ENCODE measurements around the gene DGKB. TPM values are rescaled to one million over a fixed set of nuclear protein-coding genes. Genes with fewer than 3 reads are reported as not detected.

Gene DGKB
- total RNA-seq, 2 donors from 2014 or later: 0.52 TPM; not detected in 1

DNA sequence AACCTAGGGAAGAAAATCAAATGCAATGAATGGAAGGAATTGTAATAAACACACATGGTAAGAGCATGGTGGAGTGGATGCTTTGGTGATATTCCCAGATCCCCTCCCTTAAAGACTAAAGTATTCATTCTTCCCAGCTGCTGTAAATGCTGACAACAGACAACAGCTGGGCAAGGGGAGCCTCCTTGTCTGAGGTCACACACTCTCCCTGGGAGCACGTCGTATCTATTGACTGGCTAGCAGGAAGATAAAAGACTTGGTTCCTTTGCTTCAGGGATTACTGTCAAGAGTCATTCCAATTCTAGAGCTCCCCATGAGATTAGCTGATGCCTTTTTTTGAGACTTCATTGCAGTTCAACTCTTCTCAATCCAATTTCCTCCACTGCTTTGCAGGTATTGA, 469.6 kb downstream of the DGKB start:
- Histone ChIP-seq H3K4me1 (no peaks in the 10 kb centered on the region), H3K36me3 (replicated peaks in 1 of 2; ENCODE audit: insufficient read depth in 1 of 2, low read depth in 2 of 2) (no peaks in the 10 kb centered on the region), H3K27me3 (no peaks in the 10 kb centered on the region), H3K4me3 (no peak overlapping the region), H3K9me3 (no peaks in the 10 kb centered on the region), H3K27ac (no peak overlapping the region)
- DNase-seq (no peak), ATAC-seq (no peak)
- WGBS, 2 donors: 66 to 81% methylated on average over 2 of the region's 2 CpGs
- intact Hi-C loops (cut with DNase I): no loop called here
- TF ChIP-seq CTCF (IDR thresholded peaks at IDR 0.05): no peak
- TF ChIP-seq POLR2A (IDR thresholded peaks at IDR 0.05): no peak

GRCh38 chr7:14430926-14431325, 471.6 kb downstream of the DGKB start:
- DNase-seq: no peak

DNA sequence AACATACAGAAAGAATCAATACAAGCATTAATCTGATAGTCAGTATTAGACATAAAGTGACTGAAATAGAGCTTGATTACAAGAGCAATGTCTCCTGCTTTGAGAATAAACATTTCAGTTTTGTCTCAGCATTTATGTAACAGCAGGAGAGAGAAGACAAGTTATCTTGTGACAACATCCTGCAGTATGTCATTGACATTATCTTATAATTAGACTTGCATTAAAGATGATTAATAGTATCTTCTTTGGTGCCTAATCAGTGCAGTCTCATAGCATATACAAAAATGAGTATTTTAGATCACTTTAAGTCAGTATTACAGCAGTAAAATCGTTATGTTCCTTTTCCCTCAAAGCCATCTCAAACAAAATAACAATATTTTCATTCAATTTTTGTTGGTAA, 477.0 kb downstream of the DGKB start:
- TF ChIP-seq CTCF (IDR thresholded peaks at IDR 0.05): no peak
- DNase-seq: no peak

More at GRCh38 chr7:14430926-14431325, 471.6 kb downstream of the DGKB start:
- Histone ChIP-seq H3K4me1 (no peaks in the 10 kb centered on the region), H3K27me3 (no peaks in the 10 kb centered on the region), H3K36me3 (replicated peaks in 1 of 2; ENCODE audit: insufficient read depth in 1 of 2, low read depth in 2 of 2) (no peaks in the 10 kb centered on the region), H3K4me3 (no peak overlapping the region), H3K9me3 (no peaks in the 10 kb centered on the region), H3K27ac (no peak overlapping the region)
- intact Hi-C loops (cut with DNase I): no loop called here
- WGBS, 2 donors: 84% methylated on average over 3 of the region's 3 CpGs
- TF ChIP-seq POLR2A (IDR thresholded peaks at IDR 0.05) (no peak), CTCF (IDR thresholded peaks at IDR 0.05) (no peak)
- no peak for ATAC-seq

GRCh38 chr7:14424675-14425074, 477.9 kb downstream of the DGKB start:
- intact Hi-C loops (cut with DNase I): no loop called here
- TF ChIP-seq POLR2A (IDR thresholded peaks at IDR 0.05) (no peak), CTCF (IDR thresholded peaks at IDR 0.05) (no peak)
- no peak for ATAC-seq
- Histone ChIP-seq H3K36me3 (replicated peaks in 1 of 2; ENCODE audit: insufficient read depth in 1 of 2, low read depth in 2 of 2) (no peaks in the 10 kb centered on the region), H3K27me3 (no peaks in the 10 kb centered on the region), H3K9me3 (no peaks in the 10 kb centered on the region), H3K27ac (no peak overlapping the region), H3K4me3 (no peak overlapping the region), H3K4me1 (no peaks in the 10 kb centered on the region)
- no peak for DNase-seq
- 91 to 100% methylated on average over 1 of the region's 1 CpG for WGBS, 2 donors

More for the DNA sequence above, 477.0 kb downstream of the DGKB start:
- Histone ChIP-seq H3K4me3 (no peak overlapping the region), H3K27ac (no peak overlapping the region), H3K27me3 (no peaks in the 10 kb centered on the region), H3K9me3 (no peaks in the 10 kb centered on the region), H3K4me1 (no peaks in the 10 kb centered on the region), H3K36me3 (replicated peaks in 1 of 2; ENCODE audit: insufficient read depth in 1 of 2, low read depth in 2 of 2) (no peaks in the 10 kb centered on the region)
- no peak for ATAC-seq
- intact Hi-C loops (cut with DNase I): no loop called here
- WGBS, 2 donors: 43 to 46% methylated on average over 1 of the region's 1 CpG

GRCh38 chr7:14420768-14421167, 481.8 kb downstream of the DGKB start:
- no peaks in the 10 kb centered on the region for H3K27me3 ChIP-seq
- DNase-seq (peak in 1 of 4 donors; percentile 9), ATAC-seq (no peak)
- TF ChIP-seq POLR2A (IDR thresholded peaks at IDR 0.05) (no peak), CTCF (IDR thresholded peaks at IDR 0.05) (no peak)
- H3K4me1 ChIP-seq: no peaks in the 10 kb centered on the region
- intact Hi-C loops (cut with DNase I): no loop called here
- no peaks in the 10 kb centered on the region for H3K9me3 ChIP-seq
- WGBS, 2 donors: 67 to 72% methylated on average over 5 of the region's 5 CpGs
- no peak overlapping the region for H3K27ac ChIP-seq
- H3K4me3 ChIP-seq: no peak overlapping the region
- no peaks in the 10 kb centered on the region for H3K36me3 ChIP-seq (replicated peaks in 1 of 2; ENCODE audit: insufficient read depth in 1 of 2, low read depth in 2 of 2)

Measured in body of pancreas (tissue), 4 donors.